Stomach (tissue), 9 donors: Measurements from ENCODE around the gene ITPRID2. TPM values are rescaled to one million over a fixed set of nuclear protein-coding genes. Genes with fewer than 3 reads are reported as not detected.
A peak's percentile ranks its signal among the peaks of the same experiment; 100 is the strongest.
"Not testable (repeated sequence)": the region's sequence is repeated elsewhere in the genome, so short reads cannot be mapped to it uniquely, and the experiment has no call there.

Experiments used
- DNase-seq, 2 donors: peaks; one replicate each; pipeline versions ENCODE4 v3.0.0 to v3.0.0-alpha.2; 2013 to 2019
- H3K27ac ChIP-seq, 5 donors: fragments of 200-600 bp in 4 of 5; sonication (generic) in 4 of 5; one replicate each; pipeline ENCODE4 v1.5.1; 2013 to 2019; ENCODE audit warnings: mild to moderate bottlenecking in 1 of 5, moderate library complexity in 1 of 5
- H3K27me3 ChIP-seq, 3 donors: fragments of 200-600 bp; sonication (generic); one replicate each; pipeline ENCODE4 v1.5.1; 2017 to 2019; ENCODE audit warnings: mixed run types in 1 of 3
- H3K36me3 ChIP-seq, 4 donors: fragments of 200-600 bp; sonication (generic); 1 replicate in 3 of 4; 2 replicates in 1 of 4; pipeline ENCODE4 v1.5.1; 2016 to 2019
- H3K4me1 ChIP-seq, 4 donors: fragments of 200-600 bp; sonication (generic); one replicate each; pipeline ENCODE4 v1.5.1; 2016 to 2019
- H3K4me3 ChIP-seq, 4 donors: fragments of 200-600 bp; sonication (generic) in 3 of 4; one replicate each; pipeline ENCODE4 v1.5.1; 2016 to 2019; ENCODE audit warnings: mild to moderate bottlenecking in 1 of 4
- H3K9me3 ChIP-seq, 4 donors: fragments of 200-600 bp; sonication (generic); one replicate each; pipeline ENCODE4 v1.5.1; 2016 to 2019
- EP300 ChIP-seq: sonication (generic); formaldehyde crosslinking; IDR thresholded peaks from one replicate; pipeline ENCODE4 v1.6.1; 2017; ENCODE audit warnings: antibody characterized with exemption
- POLR2A ChIP-seq, 4 donors: fragments of 450-650 bp; IDR thresholded peaks; one replicate each; pipeline ENCODE4 v1.6.1; 2016; ENCODE audit warnings: antibody characterized with exemption in 4 of 4, control low read depth in 2 of 4, mild to moderate bottlenecking in 1 of 4, moderate library complexity in 1 of 4
- POLR2AphosphoS5 ChIP-seq, 3 donors: sonication (generic); formaldehyde crosslinking; IDR thresholded peaks; one replicate each; pipeline ENCODE4 v1.6.1; 2016; ENCODE audit warnings: antibody characterized with exemption in 3 of 3
- WGBS, 5 donors: extraction: QIAGEN DNeasy Blood & Tissue Kit in 3 of 5; methylation state at CpG; one replicate each; pipeline versions ENCODE4 v1.1.5 to v1.1.7; 2013 to 2018; 5-methylcytosine and 5-hydroxymethylcytosine counted together
- intact Hi-C: fragments of 100-400 bp; cut with DNase I; formaldehyde crosslinking; loops from one replicate; pipeline ENCODE4 v1.15.1; 2023; ENCODE audit warnings: low total_unique reads
- polyA plus RNA-seq, 3 donors: library from polyadenylated mRNA; stranded (reverse); fragments of 200-250 nt; gene quantifications; one replicate each; pipeline ENCODE4 v1.2.3, GENCODE V29; 2013
- total RNA-seq, 5 donors: library from RNA; depleted of rRNA; stranded (reverse); fragments of >200 nt; gene quantifications; one replicate each; pipeline versions ENCODE4 v1.1.0 to v1.2.3, GENCODE V29; 2014 to 2016
- TF ChIP-seq, protein P1 (sequence below), 7 experiments: fragments of 450-650 bp in 4 of 7; fragments of 200-600 bp in 3 of 7; sonication (generic) in 3 of 7; IDR thresholded peaks; one replicate each; pipeline ENCODE4 v1.5.1; 2016 to 2019; ENCODE audit warnings: antibody characterized with exemption in 7 of 7, control low read depth in 2 of 7, mild to moderate bottlenecking in 1 of 7
- donor health status: healthy with polysubstance abuse.
- donor health status: Bipolar disorder and iron deficiency.
- donor health status: healthy.

The ITPRID2 gene
- total and polyA plus RNA-seq, 8 donors: 19.4 to 222 (median 102) TPM

DNA sequence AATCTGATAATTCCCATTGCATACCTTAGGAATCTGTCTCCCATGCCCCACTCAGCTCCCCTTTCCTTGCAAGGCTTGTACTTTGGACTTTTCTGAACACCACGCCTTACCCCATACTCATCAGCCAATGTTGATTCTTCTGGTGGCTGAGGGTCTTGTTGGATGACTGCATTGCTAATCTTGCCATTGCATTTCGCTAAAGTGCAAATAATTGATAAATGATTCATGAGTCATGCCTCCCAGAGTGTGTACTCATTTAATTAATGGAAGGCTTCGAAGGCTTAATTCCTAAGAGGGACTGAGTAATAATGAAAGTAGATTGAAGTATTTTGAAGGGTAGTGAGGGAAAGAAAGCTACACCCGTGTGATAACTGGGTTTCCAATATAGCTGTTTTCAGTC, 66.1 kb downstream of the ITPRID2 start:
- intact Hi-C loops: no loop called here
- WGBS, 5 donors: 25 to 45% (median 31%) methylated on average over 4 of the region's 4 CpGs
- no peaks in the 10 kb centered on the region for H3K27me3 ChIP-seq
- TF ChIP-seq POLR2AphosphoS5 (IDR thresholded peaks at IDR 0.05): peak in 1 of 3 donors; percentile 73
- TF ChIP-seq, protein P1, sequence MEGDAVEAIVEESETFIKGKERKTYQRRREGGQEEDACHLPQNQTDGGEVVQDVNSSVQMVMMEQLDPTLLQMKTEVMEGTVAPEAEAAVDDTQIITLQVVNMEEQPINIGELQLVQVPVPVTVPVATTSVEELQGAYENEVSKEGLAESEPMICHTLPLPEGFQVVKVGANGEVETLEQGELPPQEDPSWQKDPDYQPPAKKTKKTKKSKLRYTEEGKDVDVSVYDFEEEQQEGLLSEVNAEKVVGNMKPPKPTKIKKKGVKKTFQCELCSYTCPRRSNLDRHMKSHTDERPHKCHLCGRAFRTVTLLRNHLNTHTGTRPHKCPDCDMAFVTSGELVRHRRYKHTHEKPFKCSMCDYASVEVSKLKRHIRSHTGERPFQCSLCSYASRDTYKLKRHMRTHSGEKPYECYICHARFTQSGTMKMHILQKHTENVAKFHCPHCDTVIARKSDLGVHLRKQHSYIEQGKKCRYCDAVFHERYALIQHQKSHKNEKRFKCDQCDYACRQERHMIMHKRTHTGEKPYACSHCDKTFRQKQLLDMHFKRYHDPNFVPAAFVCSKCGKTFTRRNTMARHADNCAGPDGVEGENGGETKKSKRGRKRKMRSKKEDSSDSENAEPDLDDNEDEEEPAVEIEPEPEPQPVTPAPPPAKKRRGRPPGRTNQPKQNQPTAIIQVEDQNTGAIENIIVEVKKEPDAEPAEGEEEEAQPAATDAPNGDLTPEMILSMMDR (IDR thresholded peaks at IDR 0.05): no peak
- no peaks in the 10 kb centered on the region for H3K9me3 ChIP-seq
- no peaks in the 10 kb centered on the region for H3K36me3 ChIP-seq
- peaks cover 0 to 31% (median 14%) of the 10 kb centered on the region in 4 donors for H3K4me1 ChIP-seq
- H3K27ac ChIP-seq: peak overlapping the region in 3 of 5 donors; percentile 46 to 74 (median 59)
- peak in 1 of 2 donors; percentile 59 for DNase-seq
- H3K4me3 ChIP-seq: no peak overlapping the region

DNA sequence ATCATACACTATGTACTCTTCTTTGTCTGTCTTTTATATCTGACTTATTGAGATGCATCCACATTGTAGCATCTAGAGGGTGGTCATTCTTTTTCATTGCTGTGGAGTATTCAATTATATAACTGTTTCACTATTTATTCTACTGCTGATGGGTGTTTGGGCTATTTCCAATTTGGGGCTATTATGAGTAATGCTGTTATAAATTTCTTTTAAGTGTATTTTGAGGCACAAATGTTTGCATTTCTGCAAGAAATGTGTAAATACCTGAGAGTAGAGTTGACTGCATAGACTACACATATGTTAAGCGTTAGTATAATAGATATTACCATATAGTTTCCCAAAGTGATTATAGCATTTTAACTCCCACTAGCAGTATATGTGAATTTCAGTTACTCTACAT, 67.2 kb downstream of the ITPRID2 start:
- WGBS, 5 donors: 85 to 93% (median 89%) methylated on average over 1 of the region's 1 CpG
- peak overlapping the region in 1 of 5 donors; percentile 74 for H3K27ac ChIP-seq
- no peak for DNase-seq
- no peaks in the 10 kb centered on the region for H3K36me3 ChIP-seq
- H3K9me3 ChIP-seq: no peaks in the 10 kb centered on the region
- intact Hi-C loops: no loop called here
- peaks cover 0 to 29% (median 13%) of the 10 kb centered on the region in 4 donors for H3K4me1 ChIP-seq
- no peaks in the 10 kb centered on the region for H3K27me3 ChIP-seq
- TF ChIP-seq, protein P1 (IDR thresholded peaks at IDR 0.05): no peak
- TF ChIP-seq POLR2AphosphoS5 (IDR thresholded peaks at IDR 0.05) (no peak), POLR2A (IDR thresholded peaks at IDR 0.05) (no peak)
- H3K4me3 ChIP-seq: no peak overlapping the region

DNA sequence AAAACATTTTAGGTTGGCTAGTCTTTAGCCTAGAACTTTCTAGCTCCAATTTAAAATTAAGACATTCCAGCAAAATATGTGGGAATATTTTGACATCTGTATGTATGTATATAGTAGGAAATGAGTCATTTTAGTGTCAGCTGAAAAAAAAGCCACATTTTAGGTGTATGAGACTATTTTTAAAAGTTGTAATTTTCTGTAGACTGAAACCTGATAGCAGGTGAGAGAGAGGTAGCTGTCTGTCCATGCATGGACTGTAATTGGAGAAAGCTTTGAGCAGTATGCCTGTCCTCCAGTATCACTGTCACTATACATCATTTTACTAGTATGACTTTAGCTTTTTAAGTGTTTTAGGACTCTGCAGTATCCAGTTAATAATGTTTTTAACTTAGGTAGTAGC, 68.0 kb downstream of the ITPRID2 start:
- no peaks in the 10 kb centered on the region for H3K27me3 ChIP-seq
- no peak overlapping the region for H3K27ac ChIP-seq
- H3K36me3 ChIP-seq: no peaks in the 10 kb centered on the region
- TF ChIP-seq EP300: no peak
- TF ChIP-seq POLR2AphosphoS5 (IDR thresholded peaks at IDR 0.05): no peak
- TF ChIP-seq, protein P1 (IDR thresholded peaks at IDR 0.05): no peak
- TF ChIP-seq POLR2A (IDR thresholded peaks at IDR 0.05): no peak
- H3K4me1 ChIP-seq: peaks cover 0 to 22% (median 9%) of the 10 kb centered on the region in 4 donors
- H3K9me3 ChIP-seq: no peaks in the 10 kb centered on the region
- intact Hi-C loops: no loop called here
- DNase-seq: no peak
- no peak overlapping the region for H3K4me3 ChIP-seq

DNA sequence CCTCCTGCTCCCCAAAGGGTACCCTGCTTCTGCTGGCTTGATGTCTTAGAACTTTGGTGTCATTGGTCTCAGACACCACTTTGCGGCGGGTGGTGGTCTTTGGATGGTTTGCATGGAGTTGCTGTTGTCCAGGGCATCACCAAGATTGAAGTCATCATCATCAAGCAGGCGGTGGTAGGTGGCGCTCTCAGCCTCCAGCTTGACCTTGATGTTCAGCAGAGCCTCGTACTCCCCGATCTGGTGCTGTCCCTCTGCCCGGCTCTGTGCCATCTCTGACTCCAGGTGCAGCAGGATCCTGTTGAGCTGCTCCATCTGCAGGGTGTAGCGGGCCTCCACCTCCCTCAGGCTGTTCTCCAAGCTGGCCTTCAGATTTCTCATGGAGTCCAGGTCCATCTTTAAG, 69.6 kb downstream of the ITPRID2 start:
- H3K36me3 ChIP-seq, DNase-seq, H3K4me3 ChIP-seq, H3K27ac ChIP-seq, H3K27me3 ChIP-seq, H3K9me3 ChIP-seq, intact Hi-C loops: not testable (repeated sequence)
- H3K4me1 ChIP-seq: peaks cover 0 to 18% (median 7%) of the 10 kb centered on the region in 4 donors
- WGBS, 5 donors: 90 to 98% (median 95%) methylated on average over 7 to 8 of the region's 8 CpGs

DNA sequence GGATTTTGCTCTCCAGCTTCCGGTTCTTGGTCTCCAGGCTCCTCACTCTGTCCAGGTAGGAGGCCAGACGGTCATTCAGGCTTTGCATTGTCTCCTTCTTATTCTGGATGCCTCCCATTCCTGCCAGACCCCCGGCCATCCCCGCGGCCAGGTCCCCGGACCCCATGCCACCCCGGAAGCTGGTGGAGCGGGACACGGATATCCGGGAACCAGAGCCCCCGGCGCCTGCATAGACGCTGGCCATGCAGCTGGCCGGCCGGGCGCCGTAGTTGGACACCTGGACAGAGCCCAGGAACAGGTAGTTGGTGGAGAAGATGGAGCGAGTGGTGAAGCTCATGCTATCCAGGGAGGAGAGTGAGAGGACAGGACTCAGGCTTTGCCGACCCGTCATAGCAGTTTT, 70.6 kb downstream of the ITPRID2 start:
- Histone ChIP-seq H3K4me3 (no peak overlapping the region), H3K36me3 (no peaks in the 10 kb centered on the region), H3K27me3 (no peaks in the 10 kb centered on the region), H3K27ac (no peak overlapping the region), H3K9me3 (no peaks in the 10 kb centered on the region), H3K4me1 (peaks cover 0 to 16% (median 7%) of the 10 kb centered on the region in 4 donors)
- no peak for DNase-seq
- no peak for TF ChIP-seq POLR2A (IDR thresholded peaks at IDR 0.05)
- TF ChIP-seq EP300: no peak
- TF ChIP-seq, protein P1 (IDR thresholded peaks at IDR 0.05): no peak
- TF ChIP-seq POLR2AphosphoS5 (IDR thresholded peaks at IDR 0.05): no peak
- intact Hi-C loops: no loop called here
- WGBS, 5 donors: 94 to 97% (median 97%) methylated on average over 20 of the region's 20 CpGs
